ENCODE data around the gene RAD51B. TPM values are rescaled to one million over a fixed set of nuclear protein-coding genes. Genes with fewer than 3 reads are reported as not detected.

Gene RAD51B
- total RNA-seq, 1 experiment from 2014 or later, result 23.3 TPM

DNA sequence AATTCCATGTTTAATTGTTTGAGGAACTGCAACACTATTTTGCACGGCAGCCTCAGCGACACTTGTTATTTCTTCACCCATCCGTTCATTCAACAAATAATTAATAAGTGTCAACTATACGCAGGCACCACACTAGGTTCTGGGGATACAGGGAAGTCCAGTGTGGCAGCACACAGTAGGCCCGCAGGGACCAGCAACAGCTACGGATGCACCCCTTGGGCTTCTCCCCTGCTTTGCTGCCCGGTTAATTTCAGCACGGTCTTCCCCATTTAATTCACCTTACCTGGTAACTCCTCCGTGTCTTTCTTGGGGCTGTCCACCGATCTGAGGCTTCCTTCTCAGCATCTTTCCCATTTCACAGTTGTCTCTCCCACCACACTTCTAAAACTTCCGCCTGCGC, 925.0 kb downstream of the RAD51B start:
- CTCF ChIA-PET, result no interaction called here
- Histone ChIP-seq H3K27me3 (replicated peaks; ENCODE audit: insufficient read depth, low read depth, low read length, poor library complexity) (no peaks in the 10 kb centered on the region), H3K27ac (ENCODE audit: low read depth, low read length, poor library complexity, severe bottlenecking) (no peak overlapping the region), H3K9me3 (ENCODE audit: low read depth, low read length, poor library complexity, severe bottlenecking) (no peaks in the 10 kb centered on the region), H3K4me3 (ENCODE audit: low read depth, low read length, poor library complexity, severe bottlenecking) (no peak overlapping the region), H3K4me1 (ENCODE audit: insufficient read depth, low read length, poor library complexity, severe bottlenecking) (peaks cover 13% of the 10 kb centered on the region), H3K36me3 (ENCODE audit: insufficient read depth, low read length, poor library complexity, severe bottlenecking) (no peaks in the 10 kb centered on the region)
- POLR2A ChIA-PET (ENCODE audit: low non-redundant PET), result no interaction called here
- no peak for DNase-seq (ENCODE audit: low spot score)
- no peak for TF ChIP-seq EZH2 (IDR thresholded peaks at IDR 0.05; ENCODE audit: borderline replicate concordance, low read depth, low read length, poor library complexity, severe bottlenecking)
- TF ChIP-seq, protein P1, sequence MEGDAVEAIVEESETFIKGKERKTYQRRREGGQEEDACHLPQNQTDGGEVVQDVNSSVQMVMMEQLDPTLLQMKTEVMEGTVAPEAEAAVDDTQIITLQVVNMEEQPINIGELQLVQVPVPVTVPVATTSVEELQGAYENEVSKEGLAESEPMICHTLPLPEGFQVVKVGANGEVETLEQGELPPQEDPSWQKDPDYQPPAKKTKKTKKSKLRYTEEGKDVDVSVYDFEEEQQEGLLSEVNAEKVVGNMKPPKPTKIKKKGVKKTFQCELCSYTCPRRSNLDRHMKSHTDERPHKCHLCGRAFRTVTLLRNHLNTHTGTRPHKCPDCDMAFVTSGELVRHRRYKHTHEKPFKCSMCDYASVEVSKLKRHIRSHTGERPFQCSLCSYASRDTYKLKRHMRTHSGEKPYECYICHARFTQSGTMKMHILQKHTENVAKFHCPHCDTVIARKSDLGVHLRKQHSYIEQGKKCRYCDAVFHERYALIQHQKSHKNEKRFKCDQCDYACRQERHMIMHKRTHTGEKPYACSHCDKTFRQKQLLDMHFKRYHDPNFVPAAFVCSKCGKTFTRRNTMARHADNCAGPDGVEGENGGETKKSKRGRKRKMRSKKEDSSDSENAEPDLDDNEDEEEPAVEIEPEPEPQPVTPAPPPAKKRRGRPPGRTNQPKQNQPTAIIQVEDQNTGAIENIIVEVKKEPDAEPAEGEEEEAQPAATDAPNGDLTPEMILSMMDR (conservative IDR thresholded peaks at IDR 0.05; ENCODE audit: low read depth, low read length), result no peak
- no TSS peak for BruUV-seq (replicated peaks)
- intact Hi-C loops (cut with micrococcal nuclease; ENCODE audit: unreplicated experiment), result no loop called here

DNA sequence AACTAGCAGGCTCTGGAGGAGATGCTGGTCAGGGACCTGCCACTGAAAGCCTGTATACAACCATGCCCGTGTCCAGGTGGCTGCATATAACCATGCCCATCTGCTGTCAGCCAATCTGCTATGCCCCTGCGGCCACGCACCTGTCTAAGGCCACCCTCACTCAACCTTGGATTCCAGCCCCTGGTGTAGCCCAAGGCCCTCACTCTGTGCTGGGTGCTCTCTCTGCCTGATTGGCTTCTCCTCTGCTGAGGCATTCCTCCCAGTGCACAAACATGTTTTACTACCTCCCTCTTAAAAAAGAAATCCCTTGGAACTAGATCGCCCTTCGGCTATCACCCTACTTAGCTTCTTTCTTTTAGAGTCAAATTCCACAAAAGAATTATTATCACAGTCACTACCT, 927.8 kb downstream of the RAD51B start:
- Histone ChIP-seq H3K4me1 (ENCODE audit: insufficient read depth, low read length, poor library complexity, severe bottlenecking) (peaks cover 20% of the 10 kb centered on the region), H3K27me3 (replicated peaks; ENCODE audit: insufficient read depth, low read depth, low read length, poor library complexity) (no peaks in the 10 kb centered on the region), H3K9me3 (ENCODE audit: low read depth, low read length, poor library complexity, severe bottlenecking) (no peaks in the 10 kb centered on the region), H3K36me3 (ENCODE audit: insufficient read depth, low read length, poor library complexity, severe bottlenecking) (no peaks in the 10 kb centered on the region), H3K4me3 (ENCODE audit: low read depth, low read length, poor library complexity, severe bottlenecking) (no peak overlapping the region), H3K27ac (ENCODE audit: low read depth, low read length, poor library complexity, severe bottlenecking) (no peak overlapping the region)
- POLR2A ChIA-PET (ENCODE audit: low non-redundant PET), result no interaction called here
- no peak for TF ChIP-seq EZH2 (IDR thresholded peaks at IDR 0.05; ENCODE audit: borderline replicate concordance, low read depth, low read length, poor library complexity, severe bottlenecking)
- TF ChIP-seq, protein P1 (conservative IDR thresholded peaks at IDR 0.05; ENCODE audit: low read depth, low read length), result no peak
- DNase-seq (ENCODE audit: low spot score), result no peak
- intact Hi-C loops (cut with micrococcal nuclease; ENCODE audit: unreplicated experiment), result no loop called here
- BruUV-seq (replicated peaks), result no TSS peak
- CTCF ChIA-PET, result no interaction called here

DNA sequence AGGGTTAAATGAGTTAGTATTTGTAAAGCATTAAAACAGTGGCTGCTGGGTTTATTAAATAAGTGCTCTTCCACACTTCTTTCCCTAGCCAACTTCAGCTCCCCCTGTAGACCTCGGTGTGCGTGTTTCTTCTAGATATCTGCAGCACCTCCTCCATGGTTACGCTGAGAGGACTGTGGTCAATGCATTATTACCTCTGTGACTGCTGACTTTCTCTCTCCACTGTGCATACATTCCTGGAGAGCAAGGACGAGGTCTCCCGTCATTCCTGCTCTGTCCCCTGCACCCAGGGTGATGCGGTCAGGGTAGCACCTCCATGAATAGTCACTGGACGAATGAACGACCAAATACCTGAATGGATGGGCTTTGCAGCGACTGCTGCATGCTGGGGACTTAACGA, 928.7 kb downstream of the RAD51B start:
- H3K36me3 ChIP-seq (ENCODE audit: insufficient read depth, low read length, poor library complexity, severe bottlenecking), result no peaks in the 10 kb centered on the region
- ChIA-PET CTCF (no interaction called here), POLR2A (ENCODE audit: low non-redundant PET) (no interaction called here)
- TF ChIP-seq, protein P1 (conservative IDR thresholded peaks at IDR 0.05; ENCODE audit: low read depth, low read length), result no peak
- no peak for TF ChIP-seq EZH2 (IDR thresholded peaks at IDR 0.05; ENCODE audit: borderline replicate concordance, low read depth, low read length, poor library complexity, severe bottlenecking)
- H3K9me3 ChIP-seq (ENCODE audit: low read depth, low read length, poor library complexity, severe bottlenecking), result no peaks in the 10 kb centered on the region
- BruUV-seq (replicated peaks), result no TSS peak
- DNase-seq (ENCODE audit: low spot score), result no peak
- H3K4me1 ChIP-seq (ENCODE audit: insufficient read depth, low read length, poor library complexity, severe bottlenecking), result peaks cover 25% of the 10 kb centered on the region
- H3K27ac ChIP-seq (ENCODE audit: low read depth, low read length, poor library complexity, severe bottlenecking), result no peak overlapping the region
- no peaks in the 10 kb centered on the region for H3K27me3 ChIP-seq (replicated peaks; ENCODE audit: insufficient read depth, low read depth, low read length, poor library complexity)
- no peak overlapping the region for H3K4me3 ChIP-seq (ENCODE audit: low read depth, low read length, poor library complexity, severe bottlenecking)
- intact Hi-C loops (cut with micrococcal nuclease; ENCODE audit: unreplicated experiment), result no loop called here

Measured in A673 (cell line).